ENCODE data around the gene DTNB.
"Not testable (repeated sequence)": the region's sequence is repeated elsewhere in the genome, so short reads cannot be mapped to it uniquely, and the experiment has no call there.

Gene DTNB

DNA sequence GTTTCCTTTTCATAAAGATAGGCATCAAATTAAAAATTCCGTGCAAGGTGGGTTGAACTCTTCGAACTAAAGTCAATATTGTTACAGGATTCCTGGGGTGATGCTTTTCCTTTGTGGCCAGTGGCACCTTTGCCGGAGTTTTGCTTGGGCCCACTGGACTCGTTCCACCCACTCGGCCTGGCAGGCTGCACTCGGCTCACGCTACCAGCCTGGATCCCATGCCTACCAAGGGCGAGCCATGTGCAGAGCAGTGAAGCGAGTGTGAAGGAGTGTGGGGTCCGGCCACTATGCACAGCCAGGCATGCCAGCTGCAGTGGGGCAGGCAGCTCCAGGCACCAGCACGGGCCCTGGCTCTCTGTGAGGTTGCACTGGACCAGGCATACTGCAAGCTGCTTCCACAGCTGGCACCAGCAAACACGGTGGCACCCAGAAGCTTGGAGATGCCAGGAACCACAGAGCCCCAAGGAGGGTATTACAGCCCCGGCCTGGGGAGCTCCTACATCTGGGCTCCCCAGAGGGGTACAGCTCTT is 83.6 kb downstream of the DTNB start:
- no peak for DNase-seq (ENCODE audit: low read depth in 2 of 2)

DNA sequence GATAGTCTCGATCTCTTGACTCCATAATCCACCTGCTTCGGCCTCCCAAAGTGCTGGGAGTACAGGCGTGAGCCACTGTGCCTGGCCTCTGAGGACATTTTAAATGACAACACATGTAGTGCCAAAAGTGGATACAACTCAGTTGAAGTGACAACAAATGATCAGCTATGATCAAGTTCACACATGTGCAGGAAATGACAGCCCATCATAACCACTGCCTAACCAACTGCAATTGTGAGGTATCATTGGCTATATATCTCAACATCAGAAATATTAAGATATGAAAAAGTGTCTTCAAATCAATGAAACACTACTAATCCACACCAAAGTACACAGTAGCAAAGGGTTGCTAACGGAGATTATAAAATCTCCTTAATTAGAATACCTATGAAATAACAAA is 84.8 kb downstream of the DTNB start:
- no peak for DNase-seq (ENCODE audit: low read depth in 2 of 2)

DNA sequence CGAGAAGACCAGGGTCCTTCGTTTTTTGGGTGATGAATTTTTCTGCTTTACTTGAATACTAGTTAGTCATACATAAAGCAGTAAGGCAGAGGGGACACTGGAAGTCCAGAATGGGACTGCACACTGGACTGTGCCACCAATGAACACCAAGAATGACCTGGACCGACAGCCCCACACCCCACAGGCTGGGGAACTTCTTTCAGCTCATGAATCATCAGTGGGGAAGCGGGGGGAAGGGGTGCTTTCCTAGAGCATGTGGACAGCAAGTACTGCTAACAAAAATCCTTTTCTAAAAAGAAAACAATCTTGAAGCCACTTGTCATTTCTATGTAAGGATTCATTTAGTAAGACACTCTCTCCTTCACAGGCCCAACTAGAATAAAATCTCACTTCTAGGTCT is 86.0 kb downstream of the DTNB start:
- DNase-seq (ENCODE audit: low read depth in 2 of 2) = no peak

DNA sequence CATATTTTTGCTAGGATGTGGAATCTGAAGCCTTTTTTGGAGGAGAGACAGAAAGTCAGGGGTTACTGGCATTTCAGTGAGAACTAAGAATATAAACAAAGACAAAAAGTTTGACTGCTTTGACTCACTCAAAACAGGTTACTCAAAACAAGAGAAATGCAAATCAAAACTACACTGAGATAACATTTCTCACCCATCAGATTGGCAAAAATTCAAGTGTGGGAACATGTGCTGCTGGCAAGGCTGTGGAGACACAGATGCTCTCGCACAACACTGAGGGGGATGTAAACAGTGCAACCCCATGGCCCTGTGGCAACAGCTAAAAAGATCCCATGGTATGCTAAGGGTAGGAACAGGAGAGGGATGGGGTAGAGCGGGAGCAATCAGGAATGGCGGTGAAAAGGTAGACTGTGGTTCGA is 86.6 kb downstream of the DTNB start:
- DNase-seq (ENCODE audit: low read depth in 2 of 2) = no peak

DNA sequence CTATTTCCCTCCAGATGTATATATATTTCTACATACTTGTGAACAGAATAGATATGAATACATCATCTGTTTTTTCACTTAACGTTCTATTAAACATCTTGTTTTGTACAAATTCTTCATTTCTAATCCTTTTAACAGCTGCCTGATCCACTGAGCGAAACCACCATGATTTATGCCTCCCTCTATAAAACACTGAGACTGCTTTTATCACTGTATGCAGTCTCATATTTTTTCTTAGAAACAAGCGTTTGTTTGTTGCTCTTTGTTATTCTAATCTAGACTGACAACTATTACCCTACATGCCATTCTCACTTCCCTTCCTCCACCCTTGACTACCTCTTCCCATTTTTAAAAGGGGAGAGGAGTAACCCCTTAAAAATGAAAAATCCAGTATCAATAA is 88.2 kb downstream of the DTNB start:
- DNase-seq (ENCODE audit: low read depth in 2 of 2) = no peak

DNA sequence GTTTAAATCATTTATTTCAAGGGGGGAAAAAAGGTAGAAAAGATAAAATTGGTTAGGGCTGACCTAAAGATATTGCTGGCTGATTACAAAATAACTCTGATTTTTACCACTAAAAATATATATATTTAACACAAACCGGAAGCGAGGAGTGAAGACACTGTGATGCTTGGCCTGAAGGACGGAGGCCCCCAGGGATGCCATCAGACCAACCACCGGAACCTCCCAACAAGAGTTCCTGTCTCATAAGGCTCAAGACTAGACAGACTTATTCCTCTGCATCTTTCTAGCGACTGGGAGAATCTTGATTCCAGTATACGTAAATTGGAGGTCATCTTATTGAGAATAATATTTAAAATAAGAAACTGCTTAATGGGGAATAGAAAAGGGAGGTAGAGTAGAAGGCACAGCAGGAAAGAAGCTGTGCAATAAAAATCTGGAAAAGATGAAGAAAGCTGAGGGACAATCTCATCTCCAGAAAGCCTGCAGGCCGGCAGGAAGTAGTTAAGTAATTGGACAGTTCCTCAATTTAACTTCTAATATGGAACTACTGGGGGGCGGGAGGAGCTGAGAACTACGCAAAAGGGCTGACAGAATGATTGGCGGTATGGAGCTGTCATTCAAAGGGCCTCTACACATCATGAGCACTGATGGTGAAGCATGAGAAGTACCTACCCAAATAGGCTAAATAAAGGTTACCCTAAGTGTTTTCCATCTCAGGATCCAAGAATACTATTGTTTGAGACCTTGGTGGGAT is 91.1 kb downstream of the DTNB start:
- no peak for DNase-seq (ENCODE audit: low read depth in 2 of 2)

DNA sequence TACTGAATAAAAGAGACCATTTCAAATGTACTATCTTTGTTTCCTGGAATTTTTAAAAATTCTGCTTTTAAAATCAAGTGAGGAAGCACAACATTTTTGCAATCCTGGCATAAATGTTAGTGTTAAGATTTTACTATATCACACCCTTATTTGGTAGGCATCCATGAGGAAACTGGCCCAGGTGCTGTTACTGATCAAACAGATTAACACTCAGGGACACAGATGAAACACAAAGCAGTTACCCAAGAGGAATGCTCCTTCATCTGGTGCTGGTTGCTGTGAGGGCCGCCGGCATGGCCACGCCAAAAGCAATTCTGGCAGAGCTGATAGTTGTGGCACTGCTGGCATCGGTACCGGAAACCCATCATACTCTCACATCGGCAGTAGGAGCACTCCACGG is 96.8 kb downstream of the DTNB start:
- DNase-seq (ENCODE audit: low read depth in 2 of 2) = no peak

DNA sequence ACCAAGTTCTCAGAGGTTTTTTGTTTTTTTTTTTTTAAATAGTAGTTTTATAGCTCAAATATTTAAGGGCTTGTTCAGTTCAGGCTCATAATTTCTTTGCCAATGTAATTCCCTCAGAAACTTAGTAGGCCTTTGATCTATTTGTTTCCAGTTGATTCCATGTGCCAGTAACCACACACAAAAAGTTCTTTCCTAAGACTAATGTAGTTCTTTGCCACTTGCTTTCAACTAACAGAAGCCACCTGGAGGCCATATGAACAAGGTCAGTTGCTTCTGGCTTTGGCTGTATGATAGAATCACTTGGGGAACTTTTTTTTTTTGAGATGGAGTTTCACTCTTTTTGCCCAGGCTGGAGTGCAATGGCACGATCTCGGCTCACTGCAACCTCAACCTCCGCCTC is 100.7 kb downstream of the DTNB start:
- no peak for DNase-seq (ENCODE audit: low read depth in 2 of 2)

DNA sequence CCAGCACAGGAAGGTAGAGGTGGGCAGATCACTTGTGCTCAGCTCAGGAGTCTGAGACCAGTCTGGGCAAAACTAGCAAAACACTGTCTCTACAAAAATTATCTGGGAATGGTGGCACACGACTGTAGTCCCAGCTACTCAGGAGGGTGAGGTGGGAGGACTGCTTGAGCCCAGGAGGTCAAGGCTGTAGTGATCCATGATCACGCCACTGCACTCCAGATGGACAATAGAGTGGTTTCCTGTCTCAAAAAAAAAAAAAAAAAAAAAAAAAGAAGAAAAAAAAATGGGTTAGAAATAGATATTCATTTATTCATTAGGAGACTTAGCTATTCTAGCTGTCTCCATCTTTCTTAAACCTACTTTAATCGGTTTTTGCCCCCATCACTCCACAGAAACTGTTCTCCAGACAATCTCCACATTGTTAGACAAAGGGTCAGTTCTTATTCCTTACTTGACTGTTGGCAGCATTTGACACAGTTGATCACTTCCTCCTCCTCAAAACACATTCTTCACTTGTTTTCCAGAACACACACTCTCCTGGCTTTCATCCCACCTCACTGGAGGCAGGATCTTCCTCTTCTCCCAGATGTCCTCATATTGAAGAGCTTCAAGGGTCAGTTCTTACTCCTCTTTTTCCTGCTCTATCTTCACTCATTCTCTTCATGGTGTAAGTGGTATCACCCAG is 103.1 kb downstream of the DTNB start:
- no peak for DNase-seq (ENCODE audit: low read depth in 2 of 2)

DNA sequence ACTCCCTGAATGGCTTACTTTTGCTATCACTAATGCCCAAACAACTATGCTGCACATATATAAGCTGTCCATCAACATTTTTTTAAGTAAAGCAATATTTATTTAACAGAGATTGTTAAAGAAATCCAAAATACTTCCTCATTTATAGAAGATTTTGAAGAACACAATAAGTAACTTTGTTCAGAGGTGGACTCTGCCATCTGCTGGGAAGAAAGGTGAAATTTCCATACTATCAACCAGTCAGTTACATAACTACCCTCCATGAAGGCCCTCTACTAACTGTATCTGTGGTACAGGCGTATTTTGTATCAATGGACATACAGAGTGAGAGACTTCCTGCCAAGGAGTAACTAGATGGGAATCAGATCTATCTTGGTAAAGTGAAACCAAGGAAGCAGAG is 106.0 kb downstream of the DTNB start:
- DNase-seq (ENCODE audit: low read depth in 2 of 2) = no peak

DNA sequence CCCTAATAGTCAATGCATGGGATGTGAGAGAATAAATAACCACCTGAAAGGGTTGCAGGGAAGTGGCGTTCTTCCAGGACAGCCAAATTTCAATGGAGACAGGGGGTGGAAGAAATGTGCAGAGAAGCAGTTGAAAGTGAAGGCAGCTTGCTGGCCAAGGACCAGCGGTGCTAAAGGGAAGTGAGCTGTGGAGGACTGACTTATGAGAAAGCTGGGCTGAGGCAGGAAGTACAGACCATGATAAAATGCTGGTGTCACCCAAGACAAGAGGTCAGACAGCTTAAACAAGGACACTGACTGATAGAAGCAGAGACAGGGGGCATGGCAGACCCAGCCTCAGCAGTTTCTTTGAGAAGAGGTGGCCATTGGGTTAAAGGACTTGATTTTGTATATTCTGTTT is 106.7 kb downstream of the DTNB start:
- no peak for DNase-seq (ENCODE audit: low read depth in 2 of 2)

DNA sequence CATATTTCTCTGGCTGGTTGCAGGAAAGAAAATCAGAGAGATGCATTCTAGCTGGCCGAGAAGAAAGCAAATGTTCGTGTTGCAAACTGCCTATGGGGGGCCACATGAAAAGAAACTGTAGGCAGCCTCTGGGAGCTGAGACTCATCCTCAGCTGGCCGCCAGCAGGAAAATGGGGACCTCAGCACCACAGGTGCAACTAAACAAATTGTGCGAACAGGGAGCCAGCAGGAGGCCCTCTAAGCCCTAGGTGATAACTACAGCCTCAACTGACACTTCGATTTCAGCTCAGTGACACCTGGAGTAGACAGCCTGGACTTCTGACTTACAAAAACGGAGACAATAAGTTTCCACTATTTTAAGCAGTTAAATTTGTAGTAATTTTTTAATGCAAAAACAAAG is 107.3 kb downstream of the DTNB start:
- DNase-seq (ENCODE audit: low read depth in 2 of 2) = no peak

DNA sequence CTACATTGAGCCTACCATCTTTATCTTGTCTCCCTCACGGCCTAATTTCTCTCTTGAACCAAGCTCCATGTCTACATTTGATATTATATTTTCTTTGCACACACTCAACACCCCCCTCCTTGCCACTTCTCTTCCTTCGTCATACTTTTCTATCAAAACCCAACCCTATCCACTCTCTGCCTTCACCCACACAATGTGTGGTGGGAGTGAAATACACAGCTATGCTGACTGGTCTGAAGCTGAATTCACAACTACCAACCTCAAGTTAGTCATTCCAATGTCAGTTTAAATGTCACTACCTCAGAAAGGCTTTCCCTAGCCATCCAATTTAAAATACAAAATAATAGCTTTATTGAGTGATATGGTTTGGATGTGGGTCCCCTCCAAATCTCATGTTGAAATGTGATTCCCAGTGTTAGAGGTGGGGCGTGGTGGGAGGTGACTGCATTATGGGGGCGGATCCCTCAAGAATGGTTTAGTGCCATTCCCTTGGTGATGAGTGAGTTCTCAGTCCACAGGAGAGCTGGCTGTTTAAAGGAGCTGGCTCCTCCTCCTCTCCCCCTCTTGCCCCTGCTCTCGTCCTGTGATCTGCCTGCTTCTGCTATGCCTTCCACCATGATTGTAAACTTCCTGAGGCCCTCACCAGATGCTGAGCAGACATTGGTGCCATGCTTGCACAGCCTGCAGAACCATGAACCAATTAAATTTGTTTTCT is 112.1 kb downstream of the DTNB start:
- no peak for DNase-seq (ENCODE audit: low read depth in 2 of 2)

DNA sequence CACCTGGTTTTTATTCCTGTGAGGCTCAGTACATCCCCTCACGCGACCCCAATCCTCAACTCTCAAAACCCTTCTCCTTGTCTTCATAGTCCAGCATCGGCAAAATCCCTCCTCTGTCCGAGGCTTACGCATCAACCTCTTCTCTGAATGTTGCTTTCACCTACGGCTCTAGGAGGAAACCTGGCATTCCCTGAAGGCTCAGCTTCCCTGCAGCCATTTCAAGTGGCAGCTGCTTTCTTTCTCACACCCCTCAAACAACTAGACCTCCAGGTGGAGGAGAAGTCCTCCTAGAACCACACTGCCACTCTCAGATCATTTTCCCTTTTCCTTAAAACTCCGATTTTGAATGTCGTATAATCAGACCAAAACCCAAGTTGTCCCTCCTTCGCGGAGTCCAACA is 114.2 kb downstream of the DTNB start:
- DNase-seq (ENCODE audit: low read depth in 2 of 2) = no peak

DNA sequence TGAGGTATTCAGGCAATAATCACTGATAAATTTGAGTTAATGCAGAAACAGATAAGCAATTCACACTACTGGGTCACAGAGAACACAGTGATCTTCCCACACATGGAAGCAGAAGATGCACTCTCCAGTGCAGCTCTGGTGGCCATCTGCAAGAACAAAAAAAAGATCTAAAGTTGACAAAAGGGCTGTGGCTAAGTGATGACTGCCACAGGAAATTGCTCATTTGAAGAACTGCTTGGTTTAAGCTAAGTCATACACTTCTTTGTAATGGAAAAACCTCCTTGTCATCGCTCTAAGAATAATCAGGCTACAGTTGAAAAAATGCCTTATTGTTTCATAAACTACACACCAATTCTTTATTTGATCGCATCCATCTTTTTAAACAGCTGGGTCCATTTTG is 115.1 kb downstream of the DTNB start:
- DNase-seq (ENCODE audit: low read depth in 2 of 2) = no peak

DNA sequence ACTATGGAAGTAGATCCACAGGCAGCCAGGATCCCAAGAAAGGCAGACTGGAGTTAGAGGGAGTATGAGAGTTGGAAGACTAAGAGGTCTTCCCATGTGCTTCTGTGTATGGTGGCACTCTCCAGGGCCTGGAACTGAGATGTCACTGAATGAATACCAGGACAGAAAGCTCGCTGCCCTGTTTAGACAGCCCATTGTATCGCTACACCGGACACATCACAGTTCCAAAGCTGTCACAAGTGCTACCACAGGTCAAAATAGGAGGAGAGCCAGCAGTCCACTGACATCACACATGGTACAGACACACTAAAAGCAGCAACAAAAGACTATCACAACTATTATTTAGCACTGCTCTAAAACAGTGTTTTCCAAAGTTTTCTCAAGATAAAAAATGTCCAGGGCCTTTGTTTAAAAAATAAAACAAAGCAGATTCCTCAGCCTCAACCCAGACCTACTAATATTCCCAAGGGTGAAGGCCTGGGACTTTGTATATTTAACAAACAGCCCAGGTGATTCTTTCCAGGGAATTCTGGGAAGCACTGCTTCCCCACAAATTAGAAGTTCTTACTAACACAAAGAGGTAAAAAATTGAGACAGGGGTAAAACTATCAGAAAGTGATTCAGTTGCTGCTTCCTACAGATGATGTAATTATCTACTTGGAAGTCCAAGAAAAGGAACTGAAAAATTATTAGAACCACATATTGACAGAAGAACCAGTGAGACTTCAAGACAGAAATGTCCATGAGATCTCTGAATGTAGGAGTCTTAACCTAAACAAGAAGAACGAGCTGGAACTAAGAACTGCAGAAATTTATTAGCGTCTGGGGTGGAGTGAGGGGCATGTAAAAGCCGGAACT is 116.0 kb downstream of the DTNB start:
- DNase-seq (ENCODE audit: low read depth in 2 of 2) = no peak

DNA sequence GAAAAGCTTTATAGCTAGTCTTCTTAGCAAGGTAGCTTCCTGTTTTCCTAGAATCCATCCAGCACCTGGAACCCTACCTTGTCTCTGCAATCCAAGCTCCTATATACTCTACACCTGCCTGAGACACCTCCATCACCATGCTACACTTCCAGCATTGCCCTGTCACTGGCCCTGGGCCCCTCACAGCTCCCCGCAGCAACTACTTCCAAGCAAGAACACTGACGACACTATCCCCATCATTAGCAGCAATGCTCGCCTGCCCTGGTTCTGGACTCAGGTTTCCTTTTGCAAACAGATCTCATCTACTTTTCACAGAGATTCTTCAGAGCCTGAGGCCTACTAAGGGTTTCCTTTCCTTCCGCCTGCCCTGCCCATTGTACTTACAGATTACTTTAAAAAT is 121.1 kb downstream of the DTNB start:
- no peak for DNase-seq (ENCODE audit: low read depth in 2 of 2)

DNA sequence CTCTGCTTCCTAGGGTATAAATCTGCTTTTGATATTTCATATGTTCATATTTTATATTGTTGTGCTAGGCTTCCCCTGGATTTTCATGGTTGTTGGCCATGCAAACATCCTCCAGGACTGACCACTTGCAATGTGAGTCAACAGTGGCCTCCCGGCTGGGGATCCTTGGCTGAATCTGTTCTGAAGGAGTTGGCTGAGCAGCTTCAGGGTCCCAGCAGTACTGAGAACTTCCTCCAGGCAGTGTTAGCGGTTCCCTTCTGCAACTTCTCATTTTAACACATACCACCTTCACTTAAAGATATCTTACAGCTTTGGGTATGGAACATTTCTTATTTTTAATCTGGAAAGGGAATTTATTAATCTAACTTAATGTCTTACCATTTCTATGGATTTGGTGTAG is 122.1 kb downstream of the DTNB start:
- DNase-seq (ENCODE audit: low read depth in 2 of 2) = no peak

DNA sequence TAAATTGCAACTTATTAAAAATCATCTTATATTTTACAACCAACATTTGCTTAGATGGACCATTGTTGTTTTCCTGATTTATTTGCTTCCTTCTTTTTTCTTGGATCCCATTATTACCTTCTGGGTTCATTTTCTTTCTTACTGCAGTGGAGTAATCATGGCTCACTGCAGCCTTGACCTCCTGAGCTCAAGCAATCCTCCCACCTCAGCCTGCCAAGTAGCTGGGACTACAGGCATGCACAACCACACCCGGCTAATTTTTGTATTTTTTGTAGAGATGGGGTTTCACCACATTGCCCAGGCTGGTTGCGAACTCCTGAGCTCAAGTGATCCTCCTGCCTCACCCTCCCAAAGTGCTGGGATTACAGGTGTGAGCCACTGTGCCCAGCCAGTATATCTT is 123.8 kb downstream of the DTNB start:
- not testable (repeated sequence) for DNase-seq (ENCODE audit: low read depth in 2 of 2)

DNA sequence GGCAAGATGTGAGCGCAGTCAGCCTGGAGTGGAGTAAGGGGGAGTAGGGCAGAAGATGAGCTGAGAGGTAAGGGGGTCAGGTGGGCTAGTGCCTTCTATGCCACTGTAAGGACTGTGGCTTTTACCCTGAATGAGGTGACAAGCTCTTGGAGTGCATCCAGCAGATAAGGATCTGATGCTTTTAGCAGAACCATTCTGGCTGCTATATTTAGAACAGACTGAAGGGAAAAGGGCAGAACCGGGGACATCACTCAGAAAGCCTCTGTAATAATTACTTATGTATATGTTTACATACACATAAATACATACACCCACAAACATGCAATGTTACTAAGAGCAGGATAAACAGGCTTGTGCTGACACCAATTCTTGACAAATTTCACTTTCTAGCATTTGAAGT is 124.8 kb downstream of the DTNB start:
- no peak for DNase-seq (ENCODE audit: low read depth in 2 of 2)

DNA sequence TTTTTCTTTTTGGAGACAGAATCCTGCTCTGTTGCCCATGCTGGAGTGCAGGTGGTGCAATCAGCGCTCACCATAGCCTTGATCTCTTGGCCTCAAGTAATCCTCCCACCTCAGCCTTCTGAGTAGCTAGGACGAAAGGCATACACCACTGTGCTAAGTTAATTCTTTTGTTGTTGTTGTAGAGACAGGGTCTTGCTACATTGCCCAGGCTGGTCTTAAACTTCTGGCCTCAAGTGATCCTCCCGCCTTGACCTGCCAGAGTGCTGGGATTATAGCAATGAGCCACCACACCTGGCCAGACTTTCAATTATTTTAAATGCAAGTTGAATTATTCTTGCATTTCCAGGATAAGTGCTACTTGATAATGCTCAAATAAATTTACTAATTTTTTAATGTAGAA is 126.5 kb downstream of the DTNB start:
- DNase-seq (ENCODE audit: low read depth in 2 of 2) = no peak

DNA sequence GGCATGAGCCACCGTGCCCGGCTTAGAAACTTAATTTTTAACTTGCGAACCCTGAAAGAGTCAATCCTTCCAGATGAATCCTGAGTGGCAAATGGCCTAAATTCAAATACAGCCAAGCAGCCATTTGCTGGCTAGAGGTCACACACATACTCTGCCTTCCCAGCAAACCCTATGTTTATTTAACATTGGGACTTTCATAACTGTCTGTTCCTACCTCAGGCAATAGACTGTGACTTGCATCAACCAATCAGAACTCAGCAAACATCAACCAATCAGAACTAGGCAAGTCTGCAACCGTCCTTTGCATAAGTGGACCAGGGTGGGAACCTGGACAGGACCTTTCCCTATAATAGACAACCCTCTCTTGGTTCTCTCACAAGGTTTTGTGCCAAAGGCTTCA is 127.5 kb downstream of the DTNB start:
- no peak for DNase-seq (ENCODE audit: low read depth in 2 of 2)

Data from stimulated activated CD4-positive, alpha-beta T cell treated with anti-CD3 and anti-CD28 coated beads, Interleukin-1b, Interleukin-23, amount 100 ng/mL, for 1 hour (primary cell).